Endodermal cell (in vitro differentiated cells): Measurements from ENCODE around the gene NECTIN4. TPM values are rescaled to one million over a fixed set of nuclear protein-coding genes. Genes with fewer than 3 reads are reported as not detected.
"Not testable (repeated sequence)": the region's sequence is repeated elsewhere in the genome, so short reads cannot be mapped to it uniquely, and the experiment has no call there.

ENCODE experiments used
- DNase-seq: peaks from one replicate; pipeline ENCODE4 v3.0.0-alpha.2; 2017
- H3K27ac ChIP-seq: 2 replicates; pipeline ENCODE4 v1.5.1; 2013; ENCODE audit warnings: mild to moderate bottlenecking, low read depth, low read length, moderate library complexity
- H3K27me3 ChIP-seq: 2 replicates; pipeline ENCODE4 v1.6.1; 2013; ENCODE audit warnings: mild to moderate bottlenecking, low read length, moderate library complexity; ENCODE audit not compliant: insufficient read depth, control insufficient read depth, poor library complexity, severe bottlenecking
- H3K36me3 ChIP-seq: 2 replicates; pipeline ENCODE4 v1.7.0; 2013; ENCODE audit warnings: mild to moderate bottlenecking, low read length, moderate library complexity; ENCODE audit not compliant: control insufficient read depth, insufficient read depth
- H3K4me1 ChIP-seq: one replicate; pipeline ENCODE4 v1.7.0; 2013; ENCODE audit warnings: low read length; ENCODE audit not compliant: control insufficient read depth, insufficient read depth
- H3K4me3 ChIP-seq: 2 replicates; pipeline ENCODE4 v1.5.1; 2013; ENCODE audit warnings: mild to moderate bottlenecking, low read length, moderate library complexity
- H3K9ac ChIP-seq: 2 replicates; pipeline ENCODE4 v1.6.1; 2013; ENCODE audit warnings: mild to moderate bottlenecking, low read length, moderate library complexity; ENCODE audit not compliant: poor library complexity, severe bottlenecking; ENCODE audit errors: extremely low read depth
- H3K9me3 ChIP-seq: 2 replicates; pipeline ENCODE4 v1.6.1; 2013; ENCODE audit warnings: mild to moderate bottlenecking, low read length, moderate library complexity; ENCODE audit not compliant: control insufficient read depth
- H3K27ac Mint-ChIP-seq: 2 replicates; pipeline ENCODE4 v1.8.0; 2020; ENCODE audit warnings: mixed read lengths
- H3K27me3 Mint-ChIP-seq: 2 replicates; pipeline ENCODE4 v1.8.0; 2021; ENCODE audit warnings: mild to moderate bottlenecking, mixed read lengths; ENCODE audit not compliant: insufficient read depth
- H3K36me3 Mint-ChIP-seq: 2 replicates; pipeline ENCODE4 v1.8.0; 2020; ENCODE audit warnings: low read depth, mixed read lengths
- H3K4me1 Mint-ChIP-seq: 2 replicates; pipeline ENCODE4 v1.8.0; 2020; ENCODE audit warnings: mixed read lengths
- H3K4me3 Mint-ChIP-seq: 2 replicates; pipeline ENCODE4 v1.8.0; 2020; ENCODE audit warnings: mild to moderate bottlenecking, moderate library complexity, mixed read lengths
- H3K9me3 Mint-ChIP-seq: 2 replicates; pipeline ENCODE4 v1.8.0; 2020; ENCODE audit warnings: mild to moderate bottlenecking, mixed read lengths
- WGBS, 2 experiments: methylation state at CpG; one replicate each; pipeline versions ENCODE4 v1.1.5 to v1.1.7; 2013; ENCODE audit warnings: missing lambda C conversion rate in 2 of 2, mixed read lengths in 1 of 2; ENCODE audit not compliant: insufficient coverage in 1 of 2, insufficient read length in 1 of 2; 5-methylcytosine and 5-hydroxymethylcytosine counted together
- total RNA-seq, 2 donors: library from RNA; stranded (reverse); fragmentation: NEBNext Ultra II Directional in 1 of 2; extraction: Animal tissue kit (Norgen Biotek cat#: 25700) in 1 of 2; gene quantifications; 2 replicates in 1 of 2; 3 replicates in 1 of 2; pipeline ENCODE4 v1.2.1, GENCODE V29; 2021
- TF ChIP-seq, protein P1 (sequence below): fragments of 200-600 bp; sonication (generic); conservative IDR thresholded peaks from 2 replicates; pipeline ENCODE4 v1.5.0; 2021; ENCODE audit warnings: antibody characterized with exemption, mild to moderate bottlenecking

The NECTIN4 gene
- total RNA-seq, 2 donors from 2014 or later: not detected

DNA sequence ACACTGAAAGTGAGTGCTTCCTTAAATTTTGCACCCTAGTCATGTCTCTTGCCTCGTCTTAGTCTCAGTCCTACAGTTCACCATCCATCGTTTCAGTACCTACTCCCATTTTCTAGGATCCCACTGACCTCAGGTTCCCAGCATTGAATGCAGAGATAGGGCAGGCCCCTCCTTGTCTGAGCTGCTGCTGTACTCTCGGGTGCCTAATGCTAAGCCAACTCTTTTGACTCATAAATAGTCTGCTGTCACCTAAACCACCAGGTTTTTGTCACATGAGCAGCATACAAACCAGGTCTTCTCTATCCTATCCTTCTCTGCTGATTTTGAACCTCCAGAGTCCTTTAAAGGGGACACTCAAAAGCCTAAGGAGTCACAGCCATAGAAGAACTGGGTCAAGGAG is 22.7 kb downstream of the NECTIN4 start:
- Histone ChIP-seq H3K27me3 (no peaks in the 10 kb centered on the region), H3K36me3 (no peaks in the 10 kb centered on the region), H3K27ac (no peak overlapping the region), H3K4me3 (no peak overlapping the region), H3K4me1 (no peaks in the 10 kb centered on the region), H3K9ac (no peak overlapping the region), H3K9me3 (no peaks in the 10 kb centered on the region)
- DNase-seq: no peak
- no peak overlapping the region for H3K27ac Mint-ChIP-seq
- TF ChIP-seq, protein P1, sequence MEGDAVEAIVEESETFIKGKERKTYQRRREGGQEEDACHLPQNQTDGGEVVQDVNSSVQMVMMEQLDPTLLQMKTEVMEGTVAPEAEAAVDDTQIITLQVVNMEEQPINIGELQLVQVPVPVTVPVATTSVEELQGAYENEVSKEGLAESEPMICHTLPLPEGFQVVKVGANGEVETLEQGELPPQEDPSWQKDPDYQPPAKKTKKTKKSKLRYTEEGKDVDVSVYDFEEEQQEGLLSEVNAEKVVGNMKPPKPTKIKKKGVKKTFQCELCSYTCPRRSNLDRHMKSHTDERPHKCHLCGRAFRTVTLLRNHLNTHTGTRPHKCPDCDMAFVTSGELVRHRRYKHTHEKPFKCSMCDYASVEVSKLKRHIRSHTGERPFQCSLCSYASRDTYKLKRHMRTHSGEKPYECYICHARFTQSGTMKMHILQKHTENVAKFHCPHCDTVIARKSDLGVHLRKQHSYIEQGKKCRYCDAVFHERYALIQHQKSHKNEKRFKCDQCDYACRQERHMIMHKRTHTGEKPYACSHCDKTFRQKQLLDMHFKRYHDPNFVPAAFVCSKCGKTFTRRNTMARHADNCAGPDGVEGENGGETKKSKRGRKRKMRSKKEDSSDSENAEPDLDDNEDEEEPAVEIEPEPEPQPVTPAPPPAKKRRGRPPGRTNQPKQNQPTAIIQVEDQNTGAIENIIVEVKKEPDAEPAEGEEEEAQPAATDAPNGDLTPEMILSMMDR: no peak
- no peaks in the 10 kb centered on the region for H3K9me3 Mint-ChIP-seq
- H3K36me3 Mint-ChIP-seq: no peaks in the 10 kb centered on the region
- peaks cover 8% of the 10 kb centered on the region for H3K4me1 Mint-ChIP-seq
- H3K27me3 Mint-ChIP-seq: no peaks in the 10 kb centered on the region
- 80 to 91% methylated on average over 2 to 3 of the region's 3 CpGs for WGBS, 2 experiments
- H3K4me3 Mint-ChIP-seq: no peak overlapping the region

GRCh38 chr1:161065681-161066080 is 23.7 kb downstream of the NECTIN4 start:
- H3K4me3 ChIP-seq, H3K36me3 ChIP-seq, H3K27me3 Mint-ChIP-seq, DNase-seq, H3K9ac ChIP-seq, H3K27ac ChIP-seq, H3K27me3 ChIP-seq, H3K9me3 ChIP-seq, H3K4me1 Mint-ChIP-seq, H3K27ac Mint-ChIP-seq, H3K4me3 Mint-ChIP-seq, H3K9me3 Mint-ChIP-seq, H3K4me1 ChIP-seq, H3K36me3 Mint-ChIP-seq: not testable (repeated sequence)
- WGBS, 2 experiments: 90 to 97% methylated on average over 3 to 5 of the region's 7 CpGs

DNA sequence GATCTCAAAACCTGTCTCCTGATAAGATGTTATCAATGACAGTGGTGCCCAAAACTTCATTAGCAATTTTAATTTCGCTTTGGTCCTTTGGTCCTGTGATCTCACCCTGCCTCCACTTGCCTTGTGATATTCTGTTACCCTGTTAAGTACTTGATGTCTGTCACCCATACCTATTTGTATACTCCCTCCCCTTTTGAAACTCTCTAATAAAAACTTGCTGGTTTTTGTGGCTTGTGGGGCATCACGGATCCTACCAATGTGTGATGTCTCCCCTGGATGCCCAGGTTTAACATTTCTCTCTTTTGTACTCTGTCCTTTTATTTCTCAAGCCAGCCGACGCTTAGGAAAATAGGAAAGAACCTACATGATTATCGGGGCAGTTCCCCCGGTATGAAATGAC is 25.4 kb downstream of the NECTIN4 start:
- not testable (repeated sequence) for H3K27ac Mint-ChIP-seq, H3K4me1 Mint-ChIP-seq, H3K4me1 ChIP-seq, H3K9me3 Mint-ChIP-seq, H3K4me3 Mint-ChIP-seq, H3K27me3 ChIP-seq, H3K36me3 Mint-ChIP-seq, H3K27me3 Mint-ChIP-seq, H3K9me3 ChIP-seq, H3K4me3 ChIP-seq, H3K9ac ChIP-seq, H3K27ac ChIP-seq, H3K36me3 ChIP-seq, DNase-seq
- WGBS, 2 experiments: 63 to 68% methylated on average over 4 to 6 of the region's 6 CpGs

- no peaks in the 10 kb centered on the region for H3K36me3 Mint-ChIP-seq
- no peaks in the 10 kb centered on the region for H3K9me3 ChIP-seq
Measured at GRCh38 chr1:161061419-161061818, 27.9 kb downstream of the NECTIN4 start.

More at GRCh38 chr1:161061419-161061818, 27.9 kb downstream of the NECTIN4 start:
- Histone ChIP-seq H3K27me3 (no peaks in the 10 kb centered on the region), H3K27ac (no peak overlapping the region), H3K36me3 (no peaks in the 10 kb centered on the region), H3K4me3 (no peak overlapping the region), H3K4me1 (no peaks in the 10 kb centered on the region), H3K9ac (no peak overlapping the region)
- no peaks in the 10 kb centered on the region for H3K9me3 Mint-ChIP-seq
- no peak for DNase-seq
- no peak overlapping the region for H3K27ac Mint-ChIP-seq
- TF ChIP-seq, protein P1: no peak
- no peaks in the 10 kb centered on the region for H3K27me3 Mint-ChIP-seq
- H3K4me1 Mint-ChIP-seq: peaks cover 8% of the 10 kb centered on the region
- WGBS, 2 experiments: 99 to 100% methylated on average over 1 to 2 of the region's 4 CpGs
- no peak overlapping the region for H3K4me3 Mint-ChIP-seq
